A673 (cell line): ENCODE measurements around the gene NFS1.

Source experiments
- EZH2 ChIP-seq: fragments of 200-600 bp; sonication (generic); IDR thresholded peaks from 2 replicates; pipeline ENCODE4 v1.6.1; 2017; ENCODE audit warnings: borderline replicate concordance, low read depth, mild to moderate bottlenecking, mixed read lengths, antibody characterized with exemption, low read length; ENCODE audit not compliant: poor library complexity, severe bottlenecking
- TF ChIP-seq, protein P1 (sequence below): fragments of 300-800, 200-600 bp; sonication (generic); conservative IDR thresholded peaks from 2 replicates; pipeline ENCODE4 v1.5.1; 2017; ENCODE audit warnings: low read depth, mild to moderate bottlenecking, antibody characterized with exemption, low read length, moderate library complexity, mixed read lengths

- TF ChIP-seq, protein P1, sequence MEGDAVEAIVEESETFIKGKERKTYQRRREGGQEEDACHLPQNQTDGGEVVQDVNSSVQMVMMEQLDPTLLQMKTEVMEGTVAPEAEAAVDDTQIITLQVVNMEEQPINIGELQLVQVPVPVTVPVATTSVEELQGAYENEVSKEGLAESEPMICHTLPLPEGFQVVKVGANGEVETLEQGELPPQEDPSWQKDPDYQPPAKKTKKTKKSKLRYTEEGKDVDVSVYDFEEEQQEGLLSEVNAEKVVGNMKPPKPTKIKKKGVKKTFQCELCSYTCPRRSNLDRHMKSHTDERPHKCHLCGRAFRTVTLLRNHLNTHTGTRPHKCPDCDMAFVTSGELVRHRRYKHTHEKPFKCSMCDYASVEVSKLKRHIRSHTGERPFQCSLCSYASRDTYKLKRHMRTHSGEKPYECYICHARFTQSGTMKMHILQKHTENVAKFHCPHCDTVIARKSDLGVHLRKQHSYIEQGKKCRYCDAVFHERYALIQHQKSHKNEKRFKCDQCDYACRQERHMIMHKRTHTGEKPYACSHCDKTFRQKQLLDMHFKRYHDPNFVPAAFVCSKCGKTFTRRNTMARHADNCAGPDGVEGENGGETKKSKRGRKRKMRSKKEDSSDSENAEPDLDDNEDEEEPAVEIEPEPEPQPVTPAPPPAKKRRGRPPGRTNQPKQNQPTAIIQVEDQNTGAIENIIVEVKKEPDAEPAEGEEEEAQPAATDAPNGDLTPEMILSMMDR = no peak
- no peak for TF ChIP-seq EZH2
These were observed 30.9 kb upstream of the NFS1 start for GRCh38 chr20:35729836-35730582.
